Left lung (tissue), 10 donors: Measurements from ENCODE around the gene NYNRIN. TPM values are rescaled to one million over a fixed set of nuclear protein-coding genes. Genes with fewer than 3 reads are reported as not detected.

ENCODE experiments used
- ATAC-seq: fragments of 200-7000 bp; cut with Tn5 transposase; one replicate; pipeline ENCODE4 v1.9.1; 2020; ENCODE audit warnings: moderate library complexity
- DNase-seq, 4 donors: peaks; one replicate each; pipeline ENCODE4 v3.0.0-alpha.2; 2013 to 2020
- H3K27ac ChIP-seq, 2 donors: fragments of 200-600 bp; sonication (generic) in 1 of 2; one replicate each; pipeline versions ENCODE4 v1.5.0 to v1.8.0; 2020 to 2021
- H3K27me3 ChIP-seq, 2 donors: fragments of 200-600 bp; sonication (generic) in 1 of 2; one replicate each; pipeline versions ENCODE4 v1.5.0 to v1.8.0; 2020 to 2021
- H3K36me3 ChIP-seq, 2 donors: fragments of 200-600 bp; sonication (generic) in 1 of 2; one replicate each; pipeline versions ENCODE4 v1.5.0 to v1.8.0; 2020 to 2021
- H3K4me1 ChIP-seq, 2 donors: fragments of 200-600 bp; one replicate each; pipeline ENCODE4 v1.8.0; 2021
- H3K4me3 ChIP-seq, 2 donors: fragments of 200-600 bp; sonication (generic) in 1 of 2; one replicate each; pipeline versions ENCODE4 v1.5.0 to v1.8.0; 2020 to 2021; ENCODE audit warnings: mild to moderate bottlenecking in 1 of 2
- H3K9me3 ChIP-seq, 2 donors: fragments of 200-600 bp; sonication (generic) in 1 of 2; one replicate each; pipeline versions ENCODE4 v1.5.0 to v1.8.0; 2020 to 2021
- CTCF ChIP-seq, 2 donors: fragments of 200-600 bp; sonication (generic) in 1 of 2; IDR thresholded peaks; one replicate each; pipeline versions ENCODE4 v1.5.0 to v1.8.0; 2021; ENCODE audit warnings: antibody characterized with exemption in 2 of 2
- intact Hi-C, 2 donors: fragments of 100-400 bp; cut with DNase I; formaldehyde crosslinking; loops; one replicate each; pipeline versions ENCODE4 v1.11.2 to v1.14.2; 2022
- polyA plus RNA-seq, 6 donors: library from polyadenylated mRNA; unstranded; fragments of 120-200 nt; gene quantifications; one replicate each; pipeline ENCODE4 v1.2.1, GENCODE V29; 2013; ENCODE audit not compliant: insufficient read length in 6 of 6
- total RNA-seq, 2 donors: library from RNA; stranded (reverse); fragmentation: NEBNext Ultra II Directional; extraction: Animal tissue kit (Norgen Biotek cat#: 25700); gene quantifications; one replicate each; pipeline ENCODE4 v1.2.1, GENCODE V29; 2021
- donor health status: DM: no; HTN: yes; CAD: no.
- donor health status: DM: no; HTN: no; CAD: no.

The NYNRIN gene
- total and polyA plus RNA-seq, 8 donors: 16.2 to 120 (median 91.9) TPM

- Histone ChIP-seq H3K27me3 (no peaks in the 10 kb centered on the region), H3K27ac (no peak overlapping the region), H3K36me3 (peaks cover 0 to 59% of the 10 kb centered on the region in 2 donors), H3K4me3 (no peak overlapping the region), H3K4me1 (peaks cover 21 to 61% of the 10 kb centered on the region in 2 donors), H3K9me3 (no peaks in the 10 kb centered on the region)
- no peak for TF ChIP-seq CTCF (IDR thresholded peaks at IDR 0.05)
- ATAC-seq (no peak), DNase-seq (no peak)
- intact Hi-C loops: loop anchor here in 1 of 2 donors (10.0 kb wide), 1 partner anchor 105 kb away; the partner anchor contains the start of genes ADCY4 and RIPK3
Observed at GRCh38 chr14:24439830-24440605, 41.2 kb downstream of the NYNRIN start.

- Histone ChIP-seq H3K36me3 (peaks cover 0 to 54% of the 10 kb centered on the region in 2 donors), H3K4me1 (peaks cover 21 to 61% of the 10 kb centered on the region in 2 donors), H3K27ac (peak overlapping the region in 1 of 2 donors; percentile 96), H3K9me3 (no peaks in the 10 kb centered on the region), H3K27me3 (no peaks in the 10 kb centered on the region), H3K4me3 (no peak overlapping the region)
- no peak for DNase-seq
- TF ChIP-seq CTCF (IDR thresholded peaks at IDR 0.05): no peak
- ATAC-seq: no peak
- intact Hi-C loops: no loop called here
Observed at GRCh38 chr14:24440606-24441399, 42.0 kb downstream of the NYNRIN start.

GRCh38 chr14:24441485-24441884, 42.7 kb downstream of the NYNRIN start:
- Histone ChIP-seq H3K27me3 (no peaks in the 10 kb centered on the region), H3K36me3 (peaks cover 0 to 47% of the 10 kb centered on the region in 2 donors), H3K4me3 (peak overlapping the region; percentile 59 to 61), H3K27ac (peak overlapping the region; percentile 96 to 99), H3K4me1 (peaks cover 19 to 58% of the 10 kb centered on the region in 2 donors), H3K9me3 (no peaks in the 10 kb centered on the region)
- intact Hi-C loops: no loop called here
- DNase-seq (no peak), ATAC-seq (no peak)
- TF ChIP-seq CTCF (IDR thresholded peaks at IDR 0.05): no peak

GRCh38 chr14:24441904-24442239, 43.1 kb downstream of the NYNRIN start:
- peak in 1 of 2 donors; percentile 5 for TF ChIP-seq CTCF (IDR thresholded peaks at IDR 0.05)
- Histone ChIP-seq H3K36me3 (peaks cover 0 to 46% of the 10 kb centered on the region in 2 donors), H3K27ac (peak overlapping the region; percentile 96 to 99), H3K27me3 (no peaks in the 10 kb centered on the region), H3K9me3 (no peaks in the 10 kb centered on the region), H3K4me1 (peaks cover 15 to 54% of the 10 kb centered on the region in 2 donors), H3K4me3 (peak overlapping the region; percentile 59 to 61)
- DNase-seq (no peak), ATAC-seq (no peak)
- intact Hi-C loops: no loop called here
